Peyer's patch (tissue), 4 donors: ENCODE data around the gene PRDX5.
A peak's percentile ranks its signal among the peaks of the same experiment; 100 is the strongest.

Experiments
- CTCF ChIP-seq, 6 experiments: fragments of 450-650 bp in 4 of 6; fragments of 200-600 bp in 2 of 6; sonication (generic) in 1 of 6; IDR thresholded peaks; one replicate each; pipeline ENCODE4 v1.5.1; 2017 to 2019; ENCODE audit warnings: antibody characterized with exemption in 6 of 6, mild to moderate bottlenecking in 3 of 6, moderate library complexity in 1 of 6
- POLR2A ChIP-seq, 2 donors: fragments of 450-650 bp; IDR thresholded peaks; one replicate each; pipeline ENCODE4 v1.5.1; 2017; ENCODE audit warnings: antibody characterized with exemption in 2 of 2, mild to moderate bottlenecking in 2 of 2, moderate library complexity in 2 of 2

DNA sequence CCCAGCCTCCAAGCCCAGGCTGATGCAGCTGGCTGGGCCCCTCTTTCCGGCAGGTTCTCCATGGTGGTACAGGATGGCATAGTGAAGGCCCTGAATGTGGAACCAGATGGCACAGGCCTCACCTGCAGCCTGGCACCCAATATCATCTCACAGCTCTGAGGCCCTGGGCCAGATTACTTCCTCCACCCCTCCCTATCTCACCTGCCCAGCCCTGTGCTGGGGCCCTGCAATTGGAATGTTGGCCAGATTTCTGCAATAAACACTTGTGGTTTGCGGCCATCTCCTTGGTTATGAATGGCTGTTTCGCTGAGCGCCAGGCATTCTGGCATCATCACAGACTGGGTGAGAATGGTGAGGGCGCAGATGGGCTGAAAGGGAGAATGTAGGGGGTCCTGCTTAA, 3.6 kb downstream of the PRDX5 start:
- TF ChIP-seq CTCF (IDR thresholded peaks at IDR 0.05): no peak
- peak; percentile 52 to 69 for TF ChIP-seq POLR2A (IDR thresholded peaks at IDR 0.05)
